ENCODE data around the gene FTO. TPM values are rescaled to one million over a fixed set of nuclear protein-coding genes. Genes with fewer than 3 reads are reported as not detected.

FTO gene
- total and polyA plus RNA-seq, 3 donors from 2014 or later: 32.4 to 64.7 (median 50.3) TPM

GRCh38 chr16:53822936-53823529 is 119.1 kb downstream of the FTO start:
- Histone ChIP-seq H3K27me3 (no peaks in the 10 kb centered on the region), H3K36me3 (ENCODE audit: low read depth, missing control alignments) (no peaks in the 10 kb centered on the region), H3K9me3 (no peaks in the 10 kb centered on the region), H3K27ac (no peak overlapping the region), H3K4me3 (no peak overlapping the region), H3K4me1 (peaks cover 3% of the 10 kb centered on the region)
- intact Hi-C loops (cut with DNase I; ENCODE audit: low total_unique reads): no loop called here
- WGBS, 2 donors: 92 to 94% methylated on average over 7 of the region's 7 CpGs
- no peak for DNase-seq
- no peak for TF ChIP-seq POLR2A (IDR thresholded peaks at IDR 0.05)
- no peak for TF ChIP-seq CTCF (IDR thresholded peaks at IDR 0.05)

- Histone ChIP-seq H3K27me3 (no peaks in the 10 kb centered on the region), H3K9me3 (no peaks in the 10 kb centered on the region), H3K36me3 (ENCODE audit: low read depth, missing control alignments) (no peaks in the 10 kb centered on the region), H3K4me3 (no peak overlapping the region), H3K27ac (peak overlapping the region; percentile 11 to 26), H3K4me1 (peaks cover 3% of the 10 kb centered on the region)
- no peak for TF ChIP-seq CTCF (IDR thresholded peaks at IDR 0.05)
- TF ChIP-seq POLR2A (IDR thresholded peaks at IDR 0.05): no peak
- DNase-seq: no peak
- 53 to 69% methylated on average over 3 of the region's 3 CpGs for WGBS, 2 donors
- intact Hi-C loops (cut with DNase I; ENCODE audit: low total_unique reads): no loop called here
Measured at GRCh38 chr16:53826658-53827057, 122.7 kb downstream of the FTO start.

GRCh38 chr16:53827741-53828140 is 123.8 kb downstream of the FTO start:
- peaks cover 3% of the 10 kb centered on the region for H3K4me1 ChIP-seq
- H3K27me3 ChIP-seq: no peaks in the 10 kb centered on the region
- H3K4me3 ChIP-seq: no peak overlapping the region
- no peak for DNase-seq
- intact Hi-C loops (cut with DNase I; ENCODE audit: low total_unique reads): no loop called here
- H3K9me3 ChIP-seq: no peaks in the 10 kb centered on the region
- H3K36me3 ChIP-seq (ENCODE audit: low read depth, missing control alignments): no peaks in the 10 kb centered on the region
- 51 to 58% methylated on average over 5 of the region's 5 CpGs for WGBS, 2 donors
- TF ChIP-seq POLR2A (IDR thresholded peaks at IDR 0.05): no peak
- no peak for TF ChIP-seq CTCF (IDR thresholded peaks at IDR 0.05)
- H3K27ac ChIP-seq: peak overlapping the region; percentile 11 to 26

- Histone ChIP-seq H3K9me3 (no peaks in the 10 kb centered on the region), H3K4me1 (peaks cover 3% of the 10 kb centered on the region), H3K4me3 (no peak overlapping the region), H3K27me3 (no peaks in the 10 kb centered on the region), H3K36me3 (ENCODE audit: low read depth, missing control alignments) (no peaks in the 10 kb centered on the region), H3K27ac (peak overlapping the region in 1 of 2 donors; percentile 11)
- TF ChIP-seq CTCF (IDR thresholded peaks at IDR 0.05): no peak
- no peak for TF ChIP-seq POLR2A (IDR thresholded peaks at IDR 0.05)
- intact Hi-C loops (cut with DNase I; ENCODE audit: low total_unique reads): no loop called here
- DNase-seq: no peak
- WGBS, 2 donors: 75 to 77% methylated on average over 3 of the region's 3 CpGs
Measured at GRCh38 chr16:53829186-53829747, 125.3 kb downstream of the FTO start.

All from testis (tissue), 3 donors.